ENCODE measurements around the gene ALG1. TPM values are rescaled to one million over a fixed set of nuclear protein-coding genes. Genes with fewer than 3 reads are reported as not detected.

The ALG1 gene
- polyA plus RNA-seq (2012; ENCODE audit: missing spikeins) = 8.6 TPM

GRCh38 chr16:5071681-5072333 is at the start of gene ALG1:
Gene ALG1, plus strand, starts transcription at chr16:5071843. Its CDS starts 7 bp downstream, at chr16:5071850.
- DNase-seq (ENCODE audit: insufficient read length) (peak; percentile 92), FAIRE-seq (peak; percentile 91)
- TF ChIP-seq POLR2A (IDR thresholded peaks at IDR 0.05; ENCODE audit: low read depth, low read length) (peak; percentile 96), POLR2AphosphoS5 (IDR thresholded peaks at IDR 0.05; ENCODE audit: low read depth, low read length) (peak; percentile 94), TAF1 (IDR thresholded peaks at IDR 0.05; ENCODE audit: borderline replicate concordance, low read depth, low read length) (peak; percentile 93)

DNA sequence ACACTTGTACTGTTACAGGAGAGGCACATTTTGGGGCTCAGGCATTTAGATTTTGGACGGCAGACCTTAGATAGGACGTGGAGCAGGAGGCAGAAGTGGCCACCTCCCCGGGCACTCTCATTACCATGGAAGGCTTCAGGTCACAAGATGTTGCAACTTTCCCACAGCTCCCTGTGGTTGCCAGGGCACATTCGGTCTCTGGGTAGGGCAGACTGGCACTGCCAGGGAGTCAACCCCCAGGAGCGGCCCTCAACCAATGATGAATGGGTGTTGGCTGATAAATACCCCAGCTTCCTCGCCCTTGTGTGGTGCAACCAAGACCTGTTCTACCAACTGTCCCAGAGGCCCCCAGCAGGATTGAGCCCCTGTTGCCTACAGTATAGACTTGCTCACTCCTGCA is 49.1 kb upstream of the ALG1 start:
- DNase-seq (ENCODE audit: insufficient read length) (no peak), FAIRE-seq (no peak)
- TF ChIP-seq POLR2A (IDR thresholded peaks at IDR 0.05; ENCODE audit: low read depth, low read length) = no peak

DNA sequence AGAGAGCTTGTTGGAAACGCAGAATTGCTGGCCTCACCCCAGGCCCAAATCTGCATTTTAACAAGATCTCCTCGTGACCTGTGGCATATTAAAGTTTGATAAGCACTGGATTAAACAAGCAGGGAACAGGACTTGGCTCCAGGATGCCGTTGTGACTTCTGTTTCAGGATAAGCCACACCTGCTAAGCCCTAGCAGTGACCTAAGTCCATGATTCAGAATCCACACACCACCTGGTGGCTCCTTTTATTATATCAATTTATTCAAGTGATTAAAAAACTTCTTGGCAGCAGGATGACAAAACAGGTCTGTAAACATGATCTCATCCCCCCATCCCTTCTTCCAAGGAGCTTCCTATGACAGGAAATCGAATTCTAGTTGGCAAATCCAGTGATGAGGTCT is 47.0 kb upstream of the ALG1 start:
- no peak for DNase-seq (ENCODE audit: insufficient read length)
- no peak for FAIRE-seq
- no peak for TF ChIP-seq POLR2A (IDR thresholded peaks at IDR 0.05; ENCODE audit: low read depth, low read length)
- no peak for TF ChIP-seq TAF1 (IDR thresholded peaks at IDR 0.05; ENCODE audit: borderline replicate concordance, low read depth, low read length)
- TF ChIP-seq POLR2AphosphoS5 (IDR thresholded peaks at IDR 0.05; ENCODE audit: low read depth, low read length) = no peak

DNA sequence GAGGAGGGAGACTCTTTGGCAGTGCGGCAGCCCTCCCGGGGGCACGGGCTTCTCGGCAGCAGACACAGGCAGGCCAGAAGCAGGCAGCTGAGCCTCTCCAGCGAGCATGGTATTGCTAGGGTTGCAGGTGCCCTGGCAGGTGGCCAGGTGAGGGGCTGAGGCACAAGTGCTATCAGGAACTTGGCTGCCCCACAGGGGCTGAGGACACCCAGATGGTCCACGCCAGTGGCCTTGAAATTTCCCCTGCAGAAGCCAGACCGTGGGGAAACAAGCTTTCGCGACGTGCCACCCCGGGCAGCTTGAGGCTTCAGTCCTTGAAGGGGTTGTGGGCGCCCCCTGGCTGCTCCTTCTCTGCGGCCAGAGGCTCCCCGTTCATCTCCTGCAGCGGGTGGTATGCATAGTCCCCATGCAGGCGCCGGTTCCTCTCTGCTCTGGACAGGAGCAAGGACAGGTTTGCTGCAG is 46.4 kb upstream of the ALG1 start:
- FAIRE-seq = no peak
- no peak for DNase-seq (ENCODE audit: insufficient read length)
- no peak for TF ChIP-seq POLR2AphosphoS5 (IDR thresholded peaks at IDR 0.05; ENCODE audit: low read depth, low read length)
- TF ChIP-seq TAF1 (IDR thresholded peaks at IDR 0.05; ENCODE audit: borderline replicate concordance, low read depth, low read length) = no peak
- TF ChIP-seq POLR2A (IDR thresholded peaks at IDR 0.05; ENCODE audit: low read depth, low read length) = no peak

GRCh38 chr16:5026664-5027063 is 45.0 kb upstream of the ALG1 start:
- DNase-seq (ENCODE audit: insufficient read length) = no peak
- TF ChIP-seq POLR2AphosphoS5 (IDR thresholded peaks at IDR 0.05; ENCODE audit: low read depth, low read length) = no peak
- no peak for TF ChIP-seq POLR2A (IDR thresholded peaks at IDR 0.05; ENCODE audit: low read depth, low read length)
- no peak for TF ChIP-seq TAF1 (IDR thresholded peaks at IDR 0.05; ENCODE audit: borderline replicate concordance, low read depth, low read length)
- FAIRE-seq = no peak

GRCh38 chr16:5027086-5027485 is 44.6 kb upstream of the ALG1 start:
- DNase-seq (ENCODE audit: insufficient read length) = no peak

DNA sequence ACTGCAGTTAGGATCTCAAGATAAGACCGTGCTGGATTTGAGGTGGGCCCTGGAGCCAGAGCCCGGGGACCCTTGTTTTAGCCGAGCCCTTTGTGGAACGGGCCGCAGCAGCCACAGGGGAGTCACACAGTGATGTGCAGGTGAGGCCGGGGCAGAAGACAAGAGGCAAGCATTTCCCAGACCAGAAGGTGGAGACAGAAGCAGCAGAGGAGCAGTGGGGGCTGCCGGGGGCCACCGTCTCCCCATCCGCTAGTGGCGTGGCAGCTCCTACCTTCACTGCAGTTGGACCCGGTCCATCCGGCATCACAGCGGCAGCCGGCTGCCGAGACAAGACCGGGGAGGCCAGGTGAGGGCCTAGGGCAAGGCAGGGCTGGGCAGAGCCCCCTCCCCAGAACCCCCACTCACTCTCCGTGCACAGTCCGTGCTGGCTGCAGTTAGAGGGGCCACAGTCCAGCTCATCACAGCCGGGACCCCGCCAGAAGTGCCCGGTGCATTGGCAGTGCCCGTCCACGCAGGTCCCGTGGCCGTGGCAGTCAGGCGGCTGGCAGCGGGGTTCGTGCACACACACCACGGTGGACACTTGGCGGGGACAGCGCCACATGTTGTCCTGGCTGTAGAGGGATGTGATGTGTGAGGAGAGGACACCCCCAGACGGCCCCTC is 43.9 kb upstream of the ALG1 start:
- no peak for DNase-seq (ENCODE audit: insufficient read length)
- FAIRE-seq = no peak
- no peak for TF ChIP-seq POLR2AphosphoS5 (IDR thresholded peaks at IDR 0.05; ENCODE audit: low read depth, low read length)
- TF ChIP-seq POLR2A (IDR thresholded peaks at IDR 0.05; ENCODE audit: low read depth, low read length) = no peak
- TF ChIP-seq TAF1 (IDR thresholded peaks at IDR 0.05; ENCODE audit: borderline replicate concordance, low read depth, low read length) = no peak

More at GRCh38 chr16:5027086-5027485, 44.6 kb upstream of the ALG1 start:
- TF ChIP-seq POLR2AphosphoS5 (IDR thresholded peaks at IDR 0.05; ENCODE audit: low read depth, low read length) (no peak), POLR2A (IDR thresholded peaks at IDR 0.05; ENCODE audit: low read depth, low read length) (no peak), TAF1 (IDR thresholded peaks at IDR 0.05; ENCODE audit: borderline replicate concordance, low read depth, low read length) (no peak)
- no peak for FAIRE-seq

GRCh38 chr16:5028950-5029475 is 42.6 kb upstream of the ALG1 start:
- DNase-seq (ENCODE audit: insufficient read length) (no peak), FAIRE-seq (no peak)
- TF ChIP-seq TAF1 (IDR thresholded peaks at IDR 0.05; ENCODE audit: borderline replicate concordance, low read depth, low read length) (no peak), POLR2AphosphoS5 (IDR thresholded peaks at IDR 0.05; ENCODE audit: low read depth, low read length) (no peak), POLR2A (IDR thresholded peaks at IDR 0.05; ENCODE audit: low read depth, low read length) (no peak)

GRCh38 chr16:5030251-5030870 is 41.3 kb upstream of the ALG1 start:
- FAIRE-seq = no peak
- no peak for DNase-seq (ENCODE audit: insufficient read length)

DNA sequence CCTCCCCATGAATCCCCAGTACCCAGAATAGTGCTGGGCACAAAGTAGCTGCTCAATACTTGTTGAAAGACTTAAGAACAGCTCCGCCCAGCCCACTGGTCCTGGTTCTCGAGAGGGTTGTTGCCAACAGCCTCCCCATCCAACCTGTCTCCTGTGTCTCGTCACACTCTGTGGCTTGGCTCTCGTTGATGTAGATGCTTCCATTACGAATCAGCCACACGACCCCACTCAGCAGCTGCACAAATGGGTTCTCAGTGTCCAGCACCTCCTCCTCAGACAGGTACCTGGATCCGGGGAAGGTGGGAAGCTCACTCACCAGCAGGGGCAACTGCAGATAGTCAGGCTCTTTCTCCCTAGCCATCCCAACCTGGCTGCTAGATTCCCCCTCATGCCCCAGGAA is 40.0 kb upstream of the ALG1 start:
- FAIRE-seq = no peak
- TF ChIP-seq POLR2AphosphoS5 (IDR thresholded peaks at IDR 0.05; ENCODE audit: low read depth, low read length) (no peak), POLR2A (IDR thresholded peaks at IDR 0.05; ENCODE audit: low read depth, low read length) (no peak), TAF1 (IDR thresholded peaks at IDR 0.05; ENCODE audit: borderline replicate concordance, low read depth, low read length) (no peak)

More at GRCh38 chr16:5030251-5030870, 41.3 kb upstream of the ALG1 start:
- TF ChIP-seq POLR2AphosphoS5 (IDR thresholded peaks at IDR 0.05; ENCODE audit: low read depth, low read length) (no peak), TAF1 (IDR thresholded peaks at IDR 0.05; ENCODE audit: borderline replicate concordance, low read depth, low read length) (no peak), POLR2A (IDR thresholded peaks at IDR 0.05; ENCODE audit: low read depth, low read length) (no peak)

GRCh38 chr16:5032748-5033167 is 38.9 kb upstream of the ALG1 start:
- FAIRE-seq = no peak
- no peak for TF ChIP-seq POLR2AphosphoS5 (IDR thresholded peaks at IDR 0.05; ENCODE audit: low read depth, low read length)
- TF ChIP-seq TAF1 (IDR thresholded peaks at IDR 0.05; ENCODE audit: borderline replicate concordance, low read depth, low read length) = no peak
- TF ChIP-seq POLR2A (IDR thresholded peaks at IDR 0.05; ENCODE audit: low read depth, low read length) = no peak

More for the DNA sequence above, 40.0 kb upstream of the ALG1 start:
- DNase-seq (ENCODE audit: insufficient read length) = no peak

More at GRCh38 chr16:5032748-5033167, 38.9 kb upstream of the ALG1 start:
- no peak for DNase-seq (ENCODE audit: insufficient read length)
